GM19395 (cell line): ENCODE measurements around the gene COL27A1.
"Not testable (repeated sequence)": the region's sequence is repeated elsewhere in the genome, so short reads cannot be mapped to it uniquely, and the experiment has no call there.

ENCODE experiments used
- ATAC-seq: cut with Tn5 transposase; IDR thresholded peaks from one replicate; pipeline ENCODE4 v1.9.1; 2021; ENCODE audit warnings: mild to moderate bottlenecking, moderate library complexity; ENCODE audit not compliant: unreplicated experiment

The COL27A1 gene

GRCh38 chr9:114314881-114315722 is 159.8 kb downstream of the COL27A1 start:
- ATAC-seq, result no peak

GRCh38 chr9:114315723-114316363 is 160.5 kb downstream of the COL27A1 start:
- no peak for ATAC-seq

- no peak for ATAC-seq
Measured at GRCh38 chr9:114316605-114317230, 161.4 kb downstream of the COL27A1 start.

- no peak for ATAC-seq
Measured at GRCh38 chr9:114317665-114318357, 162.5 kb downstream of the COL27A1 start.

GRCh38 chr9:114318416-114318815 is 163.1 kb downstream of the COL27A1 start:
- no peak for ATAC-seq

GRCh38 chr9:114319147-114319546 is 163.8 kb downstream of the COL27A1 start:
- no peak for ATAC-seq

- ATAC-seq, result not testable (repeated sequence)
Measured at GRCh38 chr9:114320710-114321109, 165.4 kb downstream of the COL27A1 start.

GRCh38 chr9:114321759-114322158 is 166.4 kb downstream of the COL27A1 start:
- ATAC-seq, result no peak

GRCh38 chr9:114322160-114322818 is 167.0 kb downstream of the COL27A1 start:
- ATAC-seq, result not testable (repeated sequence)

GRCh38 chr9:114322831-114323531 is 167.6 kb downstream of the COL27A1 start, which contains the start of gene ORM1:
TSS of gene ORM1 (plus strand) at chr9:114323098. CDS start at chr9:114323134, 36 bp downstream.
- not testable (repeated sequence) for ATAC-seq

- ATAC-seq, result not testable (repeated sequence)
Measured at GRCh38 chr9:114323849-114324248, 168.5 kb downstream of the COL27A1 start.

GRCh38 chr9:114324492-114324891 is 169.2 kb downstream of the COL27A1 start:
- no peak for ATAC-seq

- not testable (repeated sequence) for ATAC-seq
Measured at GRCh38 chr9:114324965-114325364, 169.6 kb downstream of the COL27A1 start.

GRCh38 chr9:114325684-114326254 is 170.4 kb downstream of the COL27A1 start:
- ATAC-seq, result not testable (repeated sequence)

GRCh38 chr9:114327749-114328148 is 172.4 kb downstream of the COL27A1 start:
- no peak for ATAC-seq

- ATAC-seq, result not testable (repeated sequence)
Measured at GRCh38 chr9:114328357-114328820, 173.1 kb downstream of the COL27A1 start.

GRCh38 chr9:114328937-114329624 is 173.7 kb downstream of the COL27A1 start:
- not testable (repeated sequence) for ATAC-seq

- not testable (repeated sequence) for ATAC-seq
Measured at GRCh38 chr9:114329625-114330022, 174.3 kb downstream of the COL27A1 start, which contains the start of gene ORM2. TSS of gene ORM2 (plus strand) at chr9:114329869. CDS start at chr9:114329905, 36 bp downstream.

- ATAC-seq, result no peak
Measured at GRCh38 chr9:114330636-114331035, 175.3 kb downstream of the COL27A1 start.
